C4-2B (cell line): ENCODE data around the gene ANKRD27.
A peak's percentile ranks its signal among the peaks of the same experiment; 100 is the strongest.
"Not testable (repeated sequence)": the region's sequence is repeated elsewhere in the genome, so short reads cannot be mapped to it uniquely, and the experiment has no call there.

Source experiments
- H3K27ac ChIP-seq: fragments of 450-650 bp; 2 replicates; pipeline ENCODE4 v1.5.1; 2017
- ZFX ChIP-seq: fragments of 450-650 bp; IDR thresholded peaks from 2 replicates; pipeline ENCODE4 v1.6.1; 2017
- TF ChIP-seq, protein P1 (sequence below): fragments of 450-650 bp; conservative IDR thresholded peaks from 2 replicates; pipeline ENCODE4 v1.5.1; 2017; ENCODE audit warnings: mild to moderate bottlenecking

ANKRD27 gene

DNA sequence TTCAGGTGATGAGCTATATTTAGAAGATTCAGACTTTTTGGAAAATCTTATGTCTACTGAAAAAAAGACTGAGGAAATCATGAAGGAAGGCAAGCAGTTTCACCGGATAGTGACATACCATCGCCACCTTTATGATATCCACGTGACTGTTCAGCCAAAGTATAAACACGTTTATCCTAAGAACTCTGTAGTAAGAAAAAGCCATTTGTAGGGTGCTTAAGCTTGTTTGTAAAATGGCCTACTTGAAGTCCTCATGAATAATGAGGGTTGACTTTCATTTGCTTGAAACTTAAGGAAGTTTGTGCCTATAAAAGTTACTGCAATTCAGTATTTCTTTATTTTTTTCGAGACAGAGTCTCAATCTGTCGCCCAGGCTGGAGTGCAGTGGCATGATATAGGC is 36.8 kb upstream of the ANKRD27 start:
- no peak overlapping the region for H3K27ac ChIP-seq
- TF ChIP-seq, protein P1, sequence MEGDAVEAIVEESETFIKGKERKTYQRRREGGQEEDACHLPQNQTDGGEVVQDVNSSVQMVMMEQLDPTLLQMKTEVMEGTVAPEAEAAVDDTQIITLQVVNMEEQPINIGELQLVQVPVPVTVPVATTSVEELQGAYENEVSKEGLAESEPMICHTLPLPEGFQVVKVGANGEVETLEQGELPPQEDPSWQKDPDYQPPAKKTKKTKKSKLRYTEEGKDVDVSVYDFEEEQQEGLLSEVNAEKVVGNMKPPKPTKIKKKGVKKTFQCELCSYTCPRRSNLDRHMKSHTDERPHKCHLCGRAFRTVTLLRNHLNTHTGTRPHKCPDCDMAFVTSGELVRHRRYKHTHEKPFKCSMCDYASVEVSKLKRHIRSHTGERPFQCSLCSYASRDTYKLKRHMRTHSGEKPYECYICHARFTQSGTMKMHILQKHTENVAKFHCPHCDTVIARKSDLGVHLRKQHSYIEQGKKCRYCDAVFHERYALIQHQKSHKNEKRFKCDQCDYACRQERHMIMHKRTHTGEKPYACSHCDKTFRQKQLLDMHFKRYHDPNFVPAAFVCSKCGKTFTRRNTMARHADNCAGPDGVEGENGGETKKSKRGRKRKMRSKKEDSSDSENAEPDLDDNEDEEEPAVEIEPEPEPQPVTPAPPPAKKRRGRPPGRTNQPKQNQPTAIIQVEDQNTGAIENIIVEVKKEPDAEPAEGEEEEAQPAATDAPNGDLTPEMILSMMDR = no peak
- TF ChIP-seq ZFX = no peak

DNA sequence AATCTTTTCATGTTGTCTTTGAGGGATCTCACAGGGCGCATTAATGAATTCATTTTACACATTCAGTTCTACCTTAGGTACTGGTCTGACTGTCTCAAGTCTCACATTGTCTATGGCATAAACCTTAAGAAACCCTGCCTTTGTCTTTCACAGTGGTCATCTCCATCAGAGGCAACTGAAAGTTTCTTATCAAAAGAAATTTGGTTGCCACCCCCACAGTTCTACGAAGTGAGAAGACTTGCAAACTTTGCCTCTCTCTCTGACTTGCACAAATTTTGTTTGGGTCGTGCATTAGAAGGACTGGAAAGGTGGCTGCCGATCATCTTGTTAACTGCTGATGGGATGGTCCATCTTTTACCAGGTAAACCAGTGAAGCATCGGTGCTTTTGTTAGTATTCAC is 34.1 kb upstream of the ANKRD27 start:
- H3K27ac ChIP-seq = no peak overlapping the region
- TF ChIP-seq, protein P1 = no peak
- TF ChIP-seq ZFX = no peak

DNA sequence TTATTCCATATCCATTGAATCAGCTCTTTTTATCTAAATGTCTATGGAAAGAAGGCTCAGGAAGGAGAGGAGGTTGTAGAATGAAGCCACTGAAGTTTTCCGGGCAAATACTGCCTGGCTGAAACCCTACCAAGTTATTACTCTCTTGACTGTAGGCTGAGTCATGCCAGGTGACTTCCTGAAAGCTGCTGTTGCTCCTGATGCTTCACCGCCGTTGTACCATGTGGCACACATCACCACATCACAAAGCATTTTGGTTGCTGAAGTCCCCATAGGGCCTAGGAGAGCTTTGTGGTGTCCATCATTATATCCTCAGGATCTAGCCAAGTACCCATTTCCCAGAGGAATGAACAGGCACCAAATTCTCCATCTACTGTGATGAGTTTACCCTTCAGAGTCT is 33.5 kb upstream of the ANKRD27 start:
- TF ChIP-seq ZFX = no peak
- TF ChIP-seq, protein P1 = no peak
- H3K27ac ChIP-seq = no peak overlapping the region

DNA sequence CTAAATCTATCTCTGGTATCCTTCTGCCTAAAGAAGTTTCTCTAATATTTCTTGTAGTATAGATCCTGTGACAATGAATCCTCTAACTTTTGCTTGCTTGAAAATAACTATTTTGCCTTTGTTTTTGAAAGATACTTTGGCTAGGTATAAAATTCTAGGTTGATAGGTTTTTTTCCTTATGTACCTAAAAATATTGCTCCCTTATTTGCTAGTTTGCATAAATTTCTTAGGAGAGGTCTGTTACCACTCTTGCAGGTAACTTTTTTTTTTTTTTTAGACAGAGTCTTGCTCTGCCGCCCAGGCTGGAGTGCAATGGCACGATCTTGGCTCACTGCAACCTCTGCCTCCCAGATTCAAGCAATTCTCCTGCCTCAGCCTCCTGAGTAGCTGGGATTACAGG is 29.0 kb upstream of the ANKRD27 start:
- H3K27ac ChIP-seq = not testable (repeated sequence)

DNA sequence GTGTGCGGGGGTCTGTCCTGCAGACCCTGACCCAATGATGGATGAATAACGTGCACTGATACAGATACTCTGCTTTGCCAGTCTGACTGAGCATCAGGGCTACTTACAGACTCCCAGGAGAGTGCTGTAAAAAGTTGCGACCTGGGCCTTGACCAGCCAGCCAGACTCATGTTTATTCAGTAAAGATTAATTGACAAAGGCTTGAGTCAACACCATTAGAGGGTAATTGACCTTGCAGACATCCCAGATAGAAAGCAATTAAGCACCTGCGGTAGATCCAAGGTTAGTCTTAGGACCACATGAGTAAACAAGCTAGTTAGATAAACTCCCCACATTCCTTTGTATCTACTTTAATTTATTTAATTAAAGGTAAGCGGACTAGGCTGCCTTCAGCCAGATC is 27.0 kb upstream of the ANKRD27 start:
- H3K27ac ChIP-seq = peak overlapping the region; percentile 61
- no peak for TF ChIP-seq ZFX
- TF ChIP-seq, protein P1 = no peak

DNA sequence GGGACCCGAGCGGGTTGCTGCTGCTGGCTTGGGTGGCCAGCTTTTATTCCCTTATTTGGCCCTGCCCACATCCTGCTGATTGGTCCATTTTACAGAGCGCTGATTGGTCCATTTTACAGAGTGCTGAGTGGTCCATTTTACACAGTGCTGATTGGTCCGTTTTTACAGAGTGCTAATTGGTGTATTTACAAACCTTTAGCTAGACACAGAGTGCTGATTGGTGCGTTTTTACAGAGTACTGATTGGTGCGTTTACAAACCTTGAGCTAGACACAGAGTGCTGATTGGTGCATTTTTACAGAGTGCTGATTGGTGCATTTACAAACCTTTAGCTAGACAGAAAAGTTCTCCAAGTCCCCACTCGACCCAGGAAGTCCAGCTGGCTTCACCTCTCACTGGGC is 25.1 kb upstream of the ANKRD27 start:
- H3K27ac ChIP-seq = peak overlapping the region; percentile 61

DNA sequence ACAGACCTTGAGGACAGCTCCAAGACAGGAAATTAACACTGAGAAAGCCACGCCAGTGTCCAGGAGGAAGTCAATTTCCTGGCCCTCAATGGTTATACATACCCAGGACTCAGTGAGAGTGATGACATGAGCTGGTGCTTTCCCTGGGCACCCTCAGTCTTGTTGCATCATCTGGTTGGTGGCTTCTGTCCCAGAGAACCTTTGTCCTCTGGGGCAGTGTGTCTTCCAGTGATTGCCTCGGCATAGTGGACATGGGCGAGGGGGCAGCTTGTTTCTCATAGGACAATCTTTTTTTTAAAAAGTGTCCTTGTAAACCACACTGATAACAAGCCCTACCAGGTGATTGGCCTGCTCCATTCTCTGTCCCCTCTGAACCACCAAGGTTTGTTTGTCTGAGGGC is 21.8 kb upstream of the ANKRD27 start:
- H3K27ac ChIP-seq = not testable (repeated sequence)

DNA sequence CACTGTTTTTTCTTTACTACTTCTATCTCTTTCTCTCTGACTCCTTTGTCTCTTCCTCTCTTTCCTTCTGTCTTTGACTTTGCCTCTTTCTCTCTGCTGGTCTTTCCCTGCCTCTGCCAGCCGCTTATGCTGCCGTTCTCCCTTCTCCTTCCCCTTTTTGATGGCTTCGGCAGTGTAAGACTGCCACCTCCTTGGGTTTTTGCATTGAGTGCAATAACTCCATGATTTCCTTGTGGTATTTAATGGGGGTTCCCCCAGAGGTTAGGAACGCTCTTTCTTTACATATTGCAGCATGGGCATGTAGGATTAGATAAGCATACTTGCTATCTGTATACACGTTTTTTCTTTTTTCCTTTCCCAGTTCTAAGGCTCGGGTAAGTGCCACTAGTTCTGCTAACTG is 20.5 kb upstream of the ANKRD27 start:
- not testable (repeated sequence) for H3K27ac ChIP-seq

DNA sequence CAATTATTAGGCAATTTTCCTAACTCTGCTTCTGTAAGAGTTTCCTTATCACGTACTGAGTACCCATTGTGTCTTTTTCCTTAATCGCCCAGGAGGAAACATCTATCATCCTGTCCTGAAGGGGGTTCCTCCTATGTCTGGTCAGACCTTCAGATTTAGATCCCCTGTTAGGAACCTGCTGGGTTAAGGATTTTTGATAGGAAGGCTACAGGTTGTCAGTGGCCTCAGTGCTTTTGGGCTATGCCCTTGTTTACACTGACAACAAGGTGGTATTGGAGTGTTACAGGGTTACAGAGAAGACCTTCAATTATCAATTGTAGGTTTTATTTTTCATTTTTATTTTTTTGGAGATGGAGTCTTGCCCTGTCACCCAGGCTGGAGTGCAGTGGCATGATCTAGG is 19.9 kb upstream of the ANKRD27 start:
- H3K27ac ChIP-seq = not testable (repeated sequence)

DNA sequence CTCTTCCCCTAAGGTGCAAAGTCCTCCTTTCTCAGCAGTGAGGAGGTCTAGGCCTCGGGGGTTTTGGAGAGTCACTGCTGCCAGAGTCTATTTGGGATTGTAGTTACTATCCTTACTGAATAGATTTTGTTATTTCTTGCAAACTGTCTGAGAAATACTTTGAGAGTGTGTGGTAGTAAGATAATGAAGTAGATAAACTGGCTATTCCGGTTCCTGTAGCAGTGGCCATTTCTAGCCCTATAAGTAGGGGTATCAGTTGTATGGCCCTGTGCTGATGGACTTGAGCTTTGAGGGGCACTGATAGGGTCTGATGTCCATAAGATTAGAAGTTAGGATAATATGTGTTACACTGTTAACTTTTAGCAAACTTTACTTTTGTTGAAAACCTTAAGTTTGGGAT is 19.3 kb upstream of the ANKRD27 start:
- peak overlapping the region; percentile 98; the same call in 1 of the 2 replicates for H3K27ac ChIP-seq

DNA sequence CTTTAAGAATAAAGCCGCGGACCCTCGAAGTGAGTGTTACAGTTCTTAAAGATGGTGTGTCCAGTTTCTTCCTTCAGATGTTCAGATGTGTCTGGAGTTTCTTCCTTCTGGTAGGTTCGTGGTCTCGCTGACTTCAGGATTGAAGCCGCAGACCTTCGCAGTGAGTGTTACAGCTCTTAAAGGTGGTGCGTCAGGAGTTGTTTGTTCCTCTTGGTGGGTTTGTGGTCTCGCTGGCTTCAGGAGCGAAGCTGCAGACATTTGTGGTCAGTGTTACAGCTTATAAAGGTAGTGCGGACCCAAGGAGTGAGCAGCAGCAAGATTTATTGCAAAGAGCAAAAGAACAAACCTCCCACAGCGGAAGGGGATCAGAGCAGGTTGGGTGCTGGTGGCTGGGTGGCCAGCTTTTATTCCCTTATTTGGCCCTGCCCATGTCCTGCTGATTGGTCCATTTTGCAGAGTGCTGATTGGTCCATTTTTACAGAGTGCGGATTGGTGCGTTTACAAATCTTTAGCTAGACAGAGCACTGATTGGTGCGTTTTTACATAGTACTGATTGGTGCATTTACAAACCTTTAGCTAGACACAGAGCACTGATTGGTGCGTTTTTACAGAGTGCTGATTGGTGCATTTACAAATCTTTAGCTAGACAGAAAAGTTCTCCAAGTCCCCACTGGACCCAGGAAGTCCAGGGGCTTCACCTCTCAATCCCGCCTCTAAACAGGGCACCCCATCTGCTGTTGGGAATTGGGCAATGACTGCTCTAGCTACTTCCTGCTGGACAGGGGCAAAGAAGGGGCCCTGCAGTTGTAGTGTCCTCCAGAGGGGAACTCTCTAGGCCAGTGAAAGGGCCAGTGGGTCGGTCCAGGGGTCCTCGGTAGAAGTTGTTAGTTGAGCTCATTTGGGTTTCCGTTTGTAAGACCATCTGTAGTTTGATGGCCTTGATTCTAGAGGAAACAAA is 18.4 kb upstream of the ANKRD27 start:
- H3K27ac ChIP-seq = peak overlapping the region; percentile 98
